ENCODE data around the gene DNAJB14.

DNA sequence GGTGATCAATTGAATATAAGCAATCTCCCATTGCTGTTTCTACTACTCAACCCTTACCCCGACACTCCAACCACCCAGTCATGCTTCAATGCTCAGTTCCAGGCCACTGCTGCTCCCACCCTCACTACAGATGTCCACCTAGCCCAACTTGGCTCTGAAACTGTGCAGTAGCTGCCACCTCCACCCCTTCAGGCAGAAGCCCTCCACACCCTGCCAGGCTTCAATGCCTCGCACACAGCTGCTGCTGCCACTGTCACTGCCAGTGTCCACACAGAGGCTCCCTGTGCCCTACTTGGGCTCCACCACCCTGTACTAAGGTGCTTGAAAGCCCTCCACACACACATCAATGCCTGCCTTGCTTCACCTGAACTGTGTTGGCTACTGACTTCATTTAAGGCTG is 86.8 kb downstream of the DNAJB14 start:
- TF ChIP-seq EZH2 (IDR thresholded peaks at IDR 0.05; ENCODE audit: low read depth, unreplicated experiment) (no peak), STAT1 (IDR thresholded peaks at IDR 0.05; ENCODE audit: unreplicated experiment) (no peak)
- TF ChIP-seq, protein P1, sequence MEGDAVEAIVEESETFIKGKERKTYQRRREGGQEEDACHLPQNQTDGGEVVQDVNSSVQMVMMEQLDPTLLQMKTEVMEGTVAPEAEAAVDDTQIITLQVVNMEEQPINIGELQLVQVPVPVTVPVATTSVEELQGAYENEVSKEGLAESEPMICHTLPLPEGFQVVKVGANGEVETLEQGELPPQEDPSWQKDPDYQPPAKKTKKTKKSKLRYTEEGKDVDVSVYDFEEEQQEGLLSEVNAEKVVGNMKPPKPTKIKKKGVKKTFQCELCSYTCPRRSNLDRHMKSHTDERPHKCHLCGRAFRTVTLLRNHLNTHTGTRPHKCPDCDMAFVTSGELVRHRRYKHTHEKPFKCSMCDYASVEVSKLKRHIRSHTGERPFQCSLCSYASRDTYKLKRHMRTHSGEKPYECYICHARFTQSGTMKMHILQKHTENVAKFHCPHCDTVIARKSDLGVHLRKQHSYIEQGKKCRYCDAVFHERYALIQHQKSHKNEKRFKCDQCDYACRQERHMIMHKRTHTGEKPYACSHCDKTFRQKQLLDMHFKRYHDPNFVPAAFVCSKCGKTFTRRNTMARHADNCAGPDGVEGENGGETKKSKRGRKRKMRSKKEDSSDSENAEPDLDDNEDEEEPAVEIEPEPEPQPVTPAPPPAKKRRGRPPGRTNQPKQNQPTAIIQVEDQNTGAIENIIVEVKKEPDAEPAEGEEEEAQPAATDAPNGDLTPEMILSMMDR (conservative IDR thresholded peaks at IDR 0.05; ENCODE audit: low read depth in 2 of 2), result no peak
